ENCODE measurements around the gene TSC22D3.
"Not testable (repeated sequence)": the region's sequence is repeated elsewhere in the genome, so short reads cannot be mapped to it uniquely, and the experiment has no call there.

TSC22D3 gene

GRCh38 chrX:107687445-107687844 is 88.1 kb downstream of the TSC22D3 start:
- Histone ChIP-seq H3K4me3 (no peak overlapping the region), H3K27ac (no peak overlapping the region)
- TF ChIP-seq CTCF (IDR thresholded peaks at IDR 0.05), result no peak
- no peak for DNase-seq (ENCODE audit: low spot score)

GRCh38 chrX:107686792-107687191 is 88.8 kb downstream of the TSC22D3 start:
- DNase-seq (ENCODE audit: low spot score), result no peak
- H3K4me3 ChIP-seq, result no peak overlapping the region
- no peak for TF ChIP-seq CTCF (IDR thresholded peaks at IDR 0.05)
- H3K27ac ChIP-seq, result peak overlapping the region in 1 of 2 donors; percentile 86

- no peak for DNase-seq (ENCODE audit: low spot score)
- H3K4me3 ChIP-seq, result no peak overlapping the region
- no peak for TF ChIP-seq CTCF (IDR thresholded peaks at IDR 0.05)
- H3K27ac ChIP-seq, result peak overlapping the region; percentile 16 to 86
Observed at GRCh38 chrX:107686026-107686425, 89.6 kb downstream of the TSC22D3 start.

GRCh38 chrX:107685586-107685985 is 90.0 kb downstream of the TSC22D3 start:
- H3K27ac ChIP-seq, result peak overlapping the region; percentile 16 to 86
- not testable (repeated sequence) for DNase-seq (ENCODE audit: low spot score); H3K4me3 ChIP-seq

- no peak for DNase-seq (ENCODE audit: low spot score)
- no peak for TF ChIP-seq CTCF (IDR thresholded peaks at IDR 0.05)
- H3K4me3 ChIP-seq, result no peak overlapping the region
- H3K27ac ChIP-seq, result peak overlapping the region; percentile 22 to 86
Observed at GRCh38 chrX:107684956-107685385, 90.6 kb downstream of the TSC22D3 start.

- H3K27ac ChIP-seq, result peak overlapping the region; percentile 29 to 86
- no peak for TF ChIP-seq CTCF (IDR thresholded peaks at IDR 0.05)
- H3K4me3 ChIP-seq, result no peak overlapping the region
- DNase-seq (ENCODE audit: low spot score), result no peak
Observed at GRCh38 chrX:107683931-107684330, 91.7 kb downstream of the TSC22D3 start.

GRCh38 chrX:107683124-107683895 is 92.3 kb downstream of the TSC22D3 start:
- peak overlapping the region; percentile 29 to 86 for H3K27ac ChIP-seq
- no peak overlapping the region for H3K4me3 ChIP-seq
- DNase-seq (ENCODE audit: low spot score), result no peak
- no peak for TF ChIP-seq CTCF (IDR thresholded peaks at IDR 0.05)
